GM12801 (cell line): ENCODE results near the gene S100A14.
A peak's percentile ranks its signal among the peaks of the same experiment; 100 is the strongest.

Experiments
- CTCF ChIP-seq: IDR thresholded peaks from one replicate; pipeline ENCODE4 v1.5.1; 2011; ENCODE audit warnings: control low read depth; ENCODE audit not compliant: insufficient read length; ENCODE audit errors: extremely low read depth

S100A14 gene

GRCh38 chr1:153568367-153569099 is 47.6 kb downstream of the S100A14 start:
- TF ChIP-seq CTCF = peak; percentile 78

- no peak for TF ChIP-seq CTCF
Measured at GRCh38 chr1:153567621-153568366, 48.3 kb downstream of the S100A14 start.

GRCh38 chr1:153566414-153567371 is 49.4 kb downstream of the S100A14 start:
- no peak for TF ChIP-seq CTCF

GRCh38 chr1:153565529-153566374 is 50.4 kb downstream of the S100A14 start, which contains the start of gene S100A2:
Gene S100A2, minus strand, starts transcription at chr1:153565844. Its CDS starts 1,967 bp downstream, at chr1:153563877.
- no peak for TF ChIP-seq CTCF
